Panc1 (cell line): ENCODE data around the gene CBR4.

ENCODE experiments used
- CTCF ChIP-seq: fragments of 450-650 bp; IDR thresholded peaks from 2 replicates; pipeline ENCODE4 v1.5.1; 2017; ENCODE audit warnings: mild to moderate bottlenecking
- POLR2AphosphoS5 ChIP-seq: IDR thresholded peaks from 2 replicates; pipeline ENCODE4 v1.6.1; 2012; ENCODE audit warnings: mild to moderate bottlenecking, low read depth, low read length, moderate library complexity
- REST ChIP-seq, 2 experiments: IDR thresholded peaks; 2 replicates each; pipeline ENCODE4 v1.6.1; 2011 to 2012; ENCODE audit warnings: low read depth in 2 of 2, control low read depth in 1 of 2, low read length in 1 of 2, mild to moderate bottlenecking in 1 of 2, moderate library complexity in 1 of 2; ENCODE audit not compliant: insufficient read depth in 1 of 2
- TCF7L2 ChIP-seq: IDR thresholded peaks from 2 replicates; pipeline ENCODE4 v1.6.1; 2011; ENCODE audit warnings: mild to moderate bottlenecking, low read depth, low read length, inconsistent platforms

- TF ChIP-seq CTCF (no peak), REST (IDR thresholded peaks at IDR 0.05; ENCODE audit: insufficient read depth in 1 of 2, low read depth in 2 of 2, low read length in 1 of 2) (no peak), POLR2AphosphoS5 (no peak), TCF7L2 (no peak)
Observed at GRCh38 chr4:169031392-169031791, 21.3 kb upstream of the CBR4 start.
